GM18873 (cell line): ENCODE data around the gene FOXD4L3.
"Not testable (repeated sequence)": the region's sequence is repeated elsewhere in the genome, so short reads cannot be mapped to it uniquely, and the experiment has no call there.

Experiments
- ATAC-seq: cut with Tn5 transposase; IDR thresholded peaks from one replicate; pipeline ENCODE4 v1.9.1; 2021; ENCODE audit warnings: mild to moderate bottlenecking, moderate library complexity, moderate number of reproducible peaks; ENCODE audit not compliant: unreplicated experiment, low FRiP score

The FOXD4L3 gene

GRCh38 chr9:68302567-68302966 is at the start of gene FOXD4L3:
FOXD4L3 (plus strand) TSS chr9:68302867; CDS start chr9:68302952, 85 bp downstream.
- not testable (repeated sequence) for ATAC-seq

DNA sequence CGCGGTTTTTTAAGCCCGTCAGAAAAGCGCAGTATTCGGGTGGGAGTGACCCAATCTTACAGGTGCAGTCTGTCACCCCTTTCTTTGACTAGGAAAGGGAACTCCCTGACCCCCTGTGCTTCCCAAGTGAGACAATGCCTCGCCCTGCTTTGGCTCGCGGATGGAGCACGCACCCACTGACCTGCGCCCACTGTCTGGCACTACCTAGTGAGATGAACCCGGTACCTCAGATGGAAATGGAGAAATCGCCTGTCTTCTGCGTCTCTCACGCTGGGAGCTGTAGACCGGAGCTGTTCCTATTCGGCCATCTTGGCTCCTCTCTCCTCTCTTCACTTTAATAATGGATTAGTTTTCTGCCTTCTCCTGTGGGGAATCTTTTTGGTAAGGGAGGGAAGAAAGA is 21.6 kb upstream of the FOXD4L3 start:
- ATAC-seq: not testable (repeated sequence)

DNA sequence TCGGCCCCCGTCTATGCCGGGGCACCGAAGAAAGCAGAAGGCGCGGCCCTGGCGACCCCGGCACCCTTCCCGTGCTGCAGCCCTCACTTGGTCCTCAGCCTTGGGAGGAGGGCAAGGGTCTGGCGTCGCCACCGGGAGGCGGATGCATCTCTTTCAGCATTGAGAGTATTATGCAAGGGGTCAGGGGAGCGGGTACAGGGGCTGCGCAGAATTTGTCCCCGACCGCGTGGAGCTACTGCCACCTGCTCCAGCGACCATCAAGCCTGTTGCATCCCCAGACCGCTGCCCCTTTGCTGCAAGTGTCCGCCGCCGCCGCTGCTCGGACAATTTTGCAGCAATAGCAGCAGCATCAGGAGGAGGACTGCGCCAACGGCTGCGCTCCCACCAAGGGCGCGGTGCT is 1.1 kb downstream of the FOXD4L3 start:
- ATAC-seq: not testable (repeated sequence)

- not testable (repeated sequence) for ATAC-seq
Measured at GRCh38 chr9:68304212-68304611, 1.5 kb downstream of the FOXD4L3 start.

DNA sequence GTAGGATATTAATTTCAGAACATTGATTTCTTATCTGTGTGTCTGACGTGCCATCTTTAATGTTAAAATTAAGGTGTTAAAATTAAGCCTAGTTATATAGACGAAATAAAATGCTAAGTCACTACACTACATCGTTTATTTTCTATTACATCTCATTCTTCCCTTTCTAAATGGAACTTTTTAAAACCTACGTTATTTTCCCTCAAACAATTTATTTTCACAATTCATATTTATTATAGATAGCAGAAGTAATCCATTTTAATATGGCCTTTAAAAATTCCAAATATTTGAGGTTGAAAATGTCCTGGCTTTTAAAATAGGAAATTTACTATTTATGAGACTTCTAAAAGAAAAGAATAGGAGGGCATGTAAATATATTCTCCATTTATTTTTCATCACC is 2.1 kb downstream of the FOXD4L3 start:
- not testable (repeated sequence) for ATAC-seq

DNA sequence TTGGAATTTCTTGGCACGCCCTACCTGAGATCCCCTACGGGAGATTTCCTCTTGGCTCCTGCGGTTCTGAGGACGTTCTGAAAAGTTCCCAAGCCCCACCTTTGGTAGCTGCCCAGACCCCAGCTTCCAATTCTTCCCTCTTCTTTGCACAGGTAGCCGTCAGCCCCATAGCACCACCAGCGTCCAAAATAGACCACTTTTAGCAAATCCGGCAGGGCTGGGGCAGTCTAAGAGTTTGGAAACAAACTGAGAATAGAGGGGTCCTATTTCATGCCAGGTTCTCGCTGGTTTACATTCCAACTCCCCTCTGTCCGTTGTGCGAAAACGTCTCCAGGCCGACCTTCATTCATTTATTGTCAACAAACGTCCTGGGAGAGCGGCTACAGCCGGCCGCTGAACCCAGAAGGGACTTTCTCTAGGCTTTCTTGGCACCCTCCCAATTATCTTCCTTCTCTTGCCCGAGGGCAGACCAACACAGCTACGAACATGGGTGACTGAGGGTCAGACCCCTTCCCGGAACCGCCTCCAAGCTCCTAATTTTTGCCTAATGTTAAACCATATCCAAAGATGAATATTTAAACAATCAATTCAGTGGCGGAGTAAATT is 3.1 kb downstream of the FOXD4L3 start:
- ATAC-seq: not testable (repeated sequence)

DNA sequence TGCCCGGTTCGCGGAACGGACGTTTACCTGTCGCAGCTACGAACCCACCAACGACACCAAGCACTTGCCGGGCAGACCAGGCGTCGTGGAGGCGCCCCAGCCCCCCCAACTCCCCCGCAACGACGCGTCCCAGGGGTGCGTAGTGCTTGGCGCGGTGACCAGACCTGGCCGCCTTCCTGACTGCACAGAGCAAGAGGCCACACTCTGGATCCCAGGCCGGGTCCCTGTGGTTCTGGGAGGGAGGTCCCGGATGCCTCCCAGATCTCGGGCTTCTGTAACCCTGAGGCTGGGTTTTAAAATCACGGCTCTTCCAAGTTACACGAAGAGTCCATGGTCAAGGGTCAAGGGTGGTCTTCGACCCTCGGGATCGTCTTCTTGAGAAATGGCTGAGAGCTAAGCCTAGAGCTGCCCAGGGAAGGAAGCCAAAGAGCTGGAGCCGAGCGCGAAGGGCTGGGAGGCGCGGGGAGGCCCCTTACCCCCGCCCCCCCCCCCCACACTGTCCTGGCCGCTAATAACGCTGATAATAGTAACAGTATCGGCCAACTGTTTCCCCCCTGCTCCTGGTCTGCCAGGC is 3.8 kb downstream of the FOXD4L3 start:
- ATAC-seq: not testable (repeated sequence)

GRCh38 chr9:68307127-68307526 is 4.5 kb downstream of the FOXD4L3 start:
- ATAC-seq: not testable (repeated sequence)

GRCh38 chr9:68307654-68308053 is 5.0 kb downstream of the FOXD4L3 start:
- not testable (repeated sequence) for ATAC-seq

- not testable (repeated sequence) for ATAC-seq
Measured at GRCh38 chr9:68311208-68311607, 8.5 kb downstream of the FOXD4L3 start.

DNA sequence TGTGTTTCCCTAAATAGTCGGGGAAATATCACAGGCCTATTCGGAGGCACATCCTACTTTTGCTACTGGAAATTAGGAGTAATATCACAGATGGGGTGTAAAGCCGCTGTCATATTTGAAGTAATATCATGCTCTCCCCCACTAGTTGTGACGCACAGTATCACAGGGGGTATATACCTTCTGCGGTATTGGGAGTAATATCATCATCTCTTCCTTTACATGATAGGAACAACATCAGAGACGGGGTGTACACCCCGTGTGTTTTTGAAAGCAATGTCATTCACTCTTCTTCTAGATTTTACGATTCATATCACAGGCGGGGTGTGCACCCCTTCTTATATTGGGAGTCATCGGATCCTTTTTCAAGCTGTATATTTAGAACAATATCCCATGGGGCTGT is 15.5 kb downstream of the FOXD4L3 start:
- not testable (repeated sequence) for ATAC-seq

DNA sequence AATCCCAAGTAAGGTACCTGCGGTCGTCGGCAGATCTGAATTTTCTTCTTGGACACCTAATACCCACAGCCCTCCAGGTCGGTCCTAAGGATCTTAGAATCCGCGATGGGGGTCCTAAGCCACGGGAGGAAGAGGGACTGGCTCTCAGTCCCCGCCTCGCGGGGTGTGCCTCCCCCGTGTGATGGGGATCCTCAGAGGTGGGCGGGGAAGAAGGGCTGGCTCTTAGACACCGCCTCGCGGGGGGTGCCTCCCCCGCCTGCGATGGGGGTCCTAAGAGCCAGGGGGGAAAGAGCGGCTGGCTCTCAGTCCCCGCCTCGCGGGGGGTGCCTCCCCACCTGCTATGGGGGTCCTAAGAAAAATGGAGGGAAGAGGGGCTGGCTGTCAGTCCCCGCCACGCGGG is 21.1 kb downstream of the FOXD4L3 start:
- not testable (repeated sequence) for ATAC-seq

DNA sequence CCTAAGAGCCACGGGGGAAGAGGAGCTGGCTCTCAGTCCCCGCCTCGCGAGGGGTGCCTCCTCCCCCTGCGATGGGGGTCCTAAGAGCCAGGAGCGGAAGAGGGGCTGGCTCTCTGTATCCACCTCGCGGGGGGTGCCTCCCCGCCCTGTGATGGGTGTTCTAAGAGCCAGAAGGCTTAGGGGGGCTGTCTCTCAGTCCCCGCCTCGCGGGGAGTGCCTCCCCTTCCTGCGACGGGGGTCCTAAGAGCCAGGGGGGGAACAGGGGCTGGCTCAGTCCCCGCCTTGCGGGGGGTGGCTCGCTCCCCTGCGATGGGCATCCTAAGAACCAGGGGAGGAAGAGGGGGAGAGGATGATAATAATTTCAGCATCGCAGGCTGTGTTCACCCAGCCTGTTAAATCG is 21.9 kb downstream of the FOXD4L3 start:
- ATAC-seq: not testable (repeated sequence)

- not testable (repeated sequence) for ATAC-seq
Measured at GRCh38 chr9:68329106-68329505, 26.4 kb downstream of the FOXD4L3 start.

GRCh38 chr9:68330531-68331173 is 28.0 kb downstream of the FOXD4L3 start:
- ATAC-seq: not testable (repeated sequence)

DNA sequence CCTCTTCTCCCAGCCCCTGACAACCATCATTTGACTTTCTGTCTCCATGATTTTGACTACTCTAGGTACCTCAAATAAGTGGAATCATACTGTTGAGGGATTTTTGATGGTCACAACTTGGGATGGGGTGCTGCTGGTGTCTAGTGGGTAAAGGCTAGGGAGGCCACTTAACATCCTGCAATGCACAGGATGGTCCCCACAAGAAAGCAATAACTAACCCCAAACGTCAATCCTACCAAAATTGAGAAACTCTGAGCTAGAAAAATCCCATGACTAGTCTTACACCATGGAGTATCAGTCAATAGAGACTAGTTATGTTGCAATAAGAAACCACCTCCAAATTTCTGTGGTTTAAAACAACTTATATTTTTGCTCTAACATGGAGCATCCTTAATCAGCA is 29.5 kb downstream of the FOXD4L3 start:
- ATAC-seq: not testable (repeated sequence)

- ATAC-seq: not testable (repeated sequence)
Measured at GRCh38 chr9:68335935-68336334, 33.3 kb downstream of the FOXD4L3 start.

DNA sequence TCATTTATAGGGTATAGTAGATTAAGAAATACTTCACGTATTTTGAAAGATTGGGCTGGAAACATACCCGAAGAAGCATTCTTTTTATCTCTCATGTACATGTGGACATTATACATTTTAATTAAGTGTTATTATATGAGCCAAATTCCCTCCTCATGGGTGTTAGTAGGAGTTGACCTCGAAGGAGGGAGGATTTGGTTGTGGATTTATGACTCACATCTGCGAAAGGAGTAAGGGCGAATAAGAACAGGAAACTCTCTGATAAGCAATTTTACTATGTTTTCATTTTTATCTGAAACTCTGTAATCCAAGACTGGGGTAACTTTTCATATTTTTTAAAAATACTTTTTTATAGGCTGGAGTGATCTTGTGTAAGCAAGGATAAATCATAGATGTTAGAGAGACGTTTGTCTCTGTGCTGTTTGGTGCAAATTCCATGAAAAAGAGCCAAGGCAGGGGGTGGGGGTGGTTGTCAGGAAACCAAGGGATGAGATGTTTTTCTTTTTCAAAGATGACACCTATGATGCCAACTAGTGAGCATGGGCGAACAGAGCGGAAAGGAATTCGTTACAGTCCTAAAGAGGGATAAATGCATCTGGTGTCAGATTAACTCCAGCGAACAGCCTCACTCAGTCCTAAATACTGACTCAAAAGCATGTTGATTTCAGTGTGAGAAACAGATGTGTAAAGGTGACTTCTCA is 34.1 kb downstream of the FOXD4L3 start:
- not testable (repeated sequence) for ATAC-seq

GRCh38 chr9:68338000-68338399 is 35.3 kb downstream of the FOXD4L3 start:
- not testable (repeated sequence) for ATAC-seq

DNA sequence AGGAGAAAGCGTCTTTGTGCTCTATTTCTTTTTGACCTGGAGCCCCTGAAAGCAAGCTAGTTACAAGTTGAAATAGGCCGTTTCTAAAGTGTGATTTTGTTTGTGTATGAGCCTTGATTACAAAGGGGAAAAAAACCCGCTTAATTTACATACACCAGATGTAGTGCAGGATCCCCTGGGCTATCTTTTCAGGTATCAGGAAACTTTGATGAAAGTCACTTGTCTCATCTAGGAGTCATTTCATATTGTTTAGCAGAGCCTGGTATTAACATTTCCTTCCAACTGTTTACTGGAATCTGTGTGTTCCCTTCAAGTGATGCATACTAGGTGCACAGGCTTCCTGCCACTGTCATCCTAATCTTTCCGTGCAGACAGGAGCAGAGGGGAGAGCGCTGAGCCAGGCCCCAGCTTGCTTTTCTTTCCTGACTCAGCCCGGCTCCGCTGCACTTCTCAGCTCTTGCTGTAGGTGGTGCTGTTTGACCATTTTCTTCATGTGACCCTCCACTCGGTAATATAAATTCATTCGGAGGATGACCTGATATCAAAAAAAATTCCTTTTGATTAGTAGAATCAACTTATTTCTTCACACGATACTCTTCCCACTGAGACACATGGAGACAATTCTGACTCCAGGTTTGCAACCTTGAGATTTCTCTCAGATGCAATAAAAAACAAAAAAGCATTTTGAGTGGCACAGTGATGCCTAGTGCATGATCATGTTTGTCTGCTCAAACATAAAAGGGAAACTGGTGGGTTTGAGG is 39.8 kb downstream of the FOXD4L3 start:
- peak; percentile 75 for ATAC-seq
